ENCODE measurements around the gene KLHL21.
"Not testable (repeated sequence)": the region's sequence is repeated elsewhere in the genome, so short reads cannot be mapped to it uniquely, and the experiment has no call there.

The KLHL21 gene

GRCh38 chr1:6602669-6603237 lies at the start of gene KLHL21:
TSS of gene KLHL21 (minus strand) at chr1:6602869. CDS start at chr1:6602817, 52 bp downstream.
- peak; percentile 61 for DNase-seq

GRCh38 chr1:6651909-6652308 lies 49.2 kb upstream of the KLHL21 start:
- no peak for DNase-seq

GRCh38 chr1:6648556-6648955 lies 45.9 kb upstream of the KLHL21 start:
- no peak for DNase-seq

- no peak for DNase-seq
Measured at GRCh38 chr1:6646499-6647148, 44.0 kb upstream of the KLHL21 start.

- no peak for DNase-seq
Measured at GRCh38 chr1:6645018-6645417, 42.3 kb upstream of the KLHL21 start.

- not testable (repeated sequence) for DNase-seq
Measured at GRCh38 chr1:6640867-6641266, 38.2 kb upstream of the KLHL21 start.

- DNase-seq, result no peak
Measured at GRCh38 chr1:6638226-6638625, 35.6 kb upstream of the KLHL21 start.

- DNase-seq, result no peak
Measured at GRCh38 chr1:6637770-6638169, 35.1 kb upstream of the KLHL21 start.

- DNase-seq, result not testable (repeated sequence)
Measured at GRCh38 chr1:6636778-6637177, 34.1 kb upstream of the KLHL21 start.

- no peak for DNase-seq
Measured at GRCh38 chr1:6635910-6636760, 33.5 kb upstream of the KLHL21 start.

GRCh38 chr1:6635161-6635909 lies 32.7 kb upstream of the KLHL21 start:
- no peak for DNase-seq

GRCh38 chr1:6634371-6635052 lies 31.8 kb upstream of the KLHL21 start:
- DNase-seq, result no peak

GRCh38 chr1:6632588-6633514 lies 30.2 kb upstream of the KLHL21 start:
- DNase-seq, result no peak

- no peak for DNase-seq
Measured at GRCh38 chr1:6631058-6631457, 28.4 kb upstream of the KLHL21 start.

- no peak for DNase-seq
Measured at GRCh38 chr1:6630027-6630426, 27.4 kb upstream of the KLHL21 start.

GRCh38 chr1:6628971-6629479 lies 26.4 kb upstream of the KLHL21 start:
- DNase-seq, result no peak

GRCh38 chr1:6627841-6628545 lies 25.3 kb upstream of the KLHL21 start:
- DNase-seq, result no peak

- no peak for DNase-seq
Measured at GRCh38 chr1:6627031-6627430, 24.4 kb upstream of the KLHL21 start.

- DNase-seq, result no peak
Measured at GRCh38 chr1:6625584-6626149, 23.0 kb upstream of the KLHL21 start.
